ENCODE measurements around the gene GPRC5C. TPM values are rescaled to one million over a fixed set of nuclear protein-coding genes. Genes with fewer than 3 reads are reported as not detected.

The GPRC5C gene, protein sequence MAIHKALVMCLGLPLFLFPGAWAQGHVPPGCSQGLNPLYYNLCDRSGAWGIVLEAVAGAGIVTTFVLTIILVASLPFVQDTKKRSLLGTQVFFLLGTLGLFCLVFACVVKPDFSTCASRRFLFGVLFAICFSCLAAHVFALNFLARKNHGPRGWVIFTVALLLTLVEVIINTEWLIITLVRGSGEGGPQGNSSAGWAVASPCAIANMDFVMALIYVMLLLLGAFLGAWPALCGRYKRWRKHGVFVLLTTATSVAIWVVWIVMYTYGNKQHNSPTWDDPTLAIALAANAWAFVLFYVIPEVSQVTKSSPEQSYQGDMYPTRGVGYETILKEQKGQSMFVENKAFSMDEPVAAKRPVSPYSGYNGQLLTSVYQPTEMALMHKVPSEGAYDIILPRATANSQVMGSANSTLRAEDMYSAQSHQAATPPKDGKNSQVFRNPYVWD
- 12.9 and 36.4 TPM in 2 replicates for total RNA-seq (2014; rRNA removed; shearing (Covaris generic))

DNA sequence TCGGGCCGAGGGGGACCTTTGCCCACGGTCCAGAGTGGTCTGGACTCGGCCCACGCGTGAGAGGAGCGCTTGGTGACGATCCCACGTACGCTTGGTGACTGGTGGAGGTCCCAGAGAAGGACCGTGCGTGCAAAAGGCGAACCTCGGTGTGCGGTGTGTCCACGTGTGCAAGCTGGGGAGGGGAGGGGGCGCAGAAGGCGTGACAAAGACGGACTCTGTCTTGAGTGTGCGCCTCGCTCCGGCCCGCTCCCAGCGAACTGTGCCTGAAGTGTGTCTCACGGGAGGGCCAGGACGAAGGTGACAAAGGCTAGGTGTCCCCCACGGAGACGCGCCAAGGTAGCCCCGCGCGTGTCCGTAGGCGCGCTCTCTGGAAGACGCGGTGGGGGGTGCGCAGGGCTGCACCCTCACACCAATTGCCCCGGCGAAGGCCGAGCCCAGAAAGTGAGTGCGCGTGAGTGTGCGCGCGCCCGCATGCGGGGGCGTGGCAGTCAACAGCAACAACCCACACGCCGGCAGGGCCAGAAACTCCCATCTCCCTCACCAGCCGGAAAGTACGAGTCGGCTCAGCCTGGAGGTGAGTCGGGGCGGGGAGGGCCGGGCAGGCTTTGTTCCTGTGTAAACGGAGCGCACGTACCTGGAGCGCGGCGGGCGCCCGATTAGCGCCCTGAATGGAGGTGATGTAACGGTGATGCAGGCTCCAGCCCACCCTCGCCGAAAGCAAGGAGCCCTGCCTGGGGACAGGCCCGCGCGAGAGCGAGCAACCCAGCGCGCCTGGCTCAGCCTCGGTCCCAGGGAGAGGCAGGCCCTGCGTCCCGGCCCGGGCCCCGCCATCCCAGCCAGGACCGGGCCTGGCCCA, at the start of gene GPRC5C:
TSS of gene GPRC5C (plus strand) at position 521 of the 856 bp plus-strand sequence. CDS start 7,689 bp downstream, outside the sequence.
- peak; percentile 85 for DNase-seq (ENCODE audit: low read depth)

DNA sequence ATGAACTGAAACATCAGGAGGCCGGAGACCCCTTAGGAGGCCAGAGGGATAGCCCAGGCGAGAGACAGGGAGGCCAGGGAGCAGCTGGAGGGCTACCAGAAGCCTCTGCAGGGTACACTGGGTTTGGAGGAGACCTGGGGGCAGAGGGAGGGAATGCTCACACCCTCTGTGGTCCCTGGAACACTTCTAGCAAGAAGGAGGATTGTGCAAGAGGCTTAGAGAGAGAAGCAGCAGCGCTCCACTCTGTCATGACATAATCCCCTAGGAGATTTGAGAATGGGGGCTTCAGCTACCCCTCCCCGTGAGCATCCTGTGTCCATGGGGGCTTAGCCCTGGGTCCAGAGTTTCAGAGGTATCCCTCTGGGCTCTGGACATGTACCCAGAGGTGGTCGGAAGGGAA, 48.7 kb upstream of the GPRC5C start:
- DNase-seq (ENCODE audit: low read depth): no peak

DNA sequence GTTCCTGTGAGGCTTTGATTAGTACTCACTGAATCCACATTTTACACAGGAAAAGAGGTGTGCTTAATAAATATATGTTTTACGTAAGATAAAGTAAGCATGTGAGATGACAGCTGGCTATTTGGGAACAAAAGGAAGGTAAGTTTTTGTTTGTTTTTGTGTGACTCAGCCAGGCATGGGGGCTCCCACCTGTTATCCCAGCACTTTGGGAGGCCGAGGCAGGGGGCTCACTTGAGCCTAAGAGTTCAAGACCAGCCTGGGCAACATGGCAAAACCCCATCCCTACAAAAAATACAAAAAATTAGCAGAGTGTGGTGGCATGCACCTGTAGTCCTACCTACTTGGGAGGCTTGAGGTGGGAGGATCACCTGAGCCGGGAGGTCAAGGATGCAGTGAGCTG, 46.7 kb upstream of the GPRC5C start:
- DNase-seq (ENCODE audit: low read depth): no peak

DNA sequence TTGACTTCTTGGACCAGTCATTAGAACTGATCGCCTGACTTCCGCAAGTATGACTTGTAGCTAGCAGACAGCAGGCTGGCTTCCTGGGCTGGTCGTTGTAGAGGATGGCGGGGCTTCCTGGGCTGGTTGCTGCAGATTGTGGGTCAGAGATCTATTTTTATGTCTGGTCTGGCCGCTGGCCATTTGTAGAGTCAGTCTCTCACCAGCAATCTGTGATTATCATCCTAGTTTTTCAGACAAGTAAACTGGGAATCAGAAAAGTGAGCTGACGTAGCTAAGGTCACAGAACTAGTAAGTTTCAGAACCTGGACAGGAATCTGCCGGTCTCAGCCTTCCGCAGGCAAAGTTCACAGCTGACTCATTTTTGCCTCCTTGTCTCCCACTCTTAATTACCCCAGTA, 45.5 kb upstream of the GPRC5C start:
- peak; percentile 67 for DNase-seq (ENCODE audit: low read depth)

DNA sequence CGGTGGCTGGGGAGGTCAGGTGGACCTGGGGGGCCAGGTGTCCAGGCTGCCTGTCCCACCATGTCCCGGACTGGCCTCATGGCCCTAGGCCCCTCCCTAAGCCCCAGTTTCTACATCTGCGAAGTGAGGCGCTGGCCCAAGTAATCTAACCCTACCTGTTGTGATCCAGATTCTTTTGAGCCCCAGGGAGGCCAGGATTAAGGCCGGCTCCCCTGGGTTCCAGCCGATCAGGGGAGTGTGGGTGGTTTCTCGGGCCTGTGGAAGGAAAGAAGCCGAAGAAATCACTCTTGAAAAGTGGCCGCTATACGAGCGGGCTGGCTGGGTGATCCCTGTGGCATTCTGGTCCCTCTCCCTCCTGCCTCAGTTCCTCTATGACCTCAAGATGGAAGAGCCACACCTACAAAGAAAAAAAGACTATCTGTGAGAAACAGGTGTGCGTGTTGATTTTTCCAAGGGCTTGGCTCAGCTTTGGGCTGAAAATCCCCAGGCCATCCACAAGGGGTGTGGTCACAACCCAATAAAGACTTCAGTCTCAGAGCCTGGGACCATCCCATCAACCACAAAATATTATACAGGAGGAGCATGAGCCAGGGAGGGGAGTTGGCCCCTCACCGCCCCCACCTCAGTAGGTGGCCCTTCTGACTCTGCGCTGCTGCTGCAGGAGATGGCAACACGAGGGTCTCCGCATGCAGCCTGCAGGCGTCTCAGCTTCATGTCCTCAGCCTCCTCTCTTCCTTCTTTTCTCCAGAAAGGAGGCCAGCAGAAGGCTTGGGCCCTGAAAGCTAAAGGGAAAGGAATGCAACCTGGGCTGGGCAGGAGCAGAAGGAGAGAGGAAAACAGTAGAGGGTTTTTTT, 44.3 kb upstream of the GPRC5C start:
- no peak for DNase-seq (ENCODE audit: low read depth)

DNA sequence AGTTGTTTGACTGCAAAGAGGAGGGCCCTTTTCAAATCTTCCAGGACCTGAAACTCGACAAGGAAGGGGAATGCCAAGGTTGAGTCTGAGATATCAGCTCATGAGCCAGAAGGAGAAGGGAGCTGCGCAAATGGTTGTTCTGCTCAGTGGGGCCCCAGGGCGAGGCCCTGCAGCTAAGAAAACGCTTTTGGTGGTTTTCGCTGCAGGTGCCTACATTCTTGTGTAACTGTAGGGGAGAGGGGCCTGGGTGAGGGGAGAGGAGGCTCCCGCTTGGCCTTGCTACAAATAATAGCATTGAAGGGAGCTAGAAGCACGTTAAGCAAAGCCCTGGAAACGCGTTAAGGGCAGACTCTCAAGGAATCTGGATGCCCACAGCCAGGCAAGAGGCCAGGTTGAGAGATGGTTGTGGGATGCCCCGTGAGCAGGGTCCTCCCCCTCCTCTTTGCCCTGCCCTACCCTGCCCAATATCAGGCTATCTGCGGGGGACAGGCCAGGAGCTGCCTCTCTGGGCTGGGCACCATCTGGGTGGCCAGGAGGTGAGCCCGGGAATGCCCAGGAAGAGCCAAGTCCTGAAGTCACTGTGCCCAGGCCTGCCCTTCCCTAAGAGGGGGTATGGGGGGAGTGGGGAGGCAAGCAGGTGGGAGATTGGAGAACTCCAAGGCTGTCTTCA, 42.7 kb upstream of the GPRC5C start:
- DNase-seq (ENCODE audit: low read depth): no peak

DNA sequence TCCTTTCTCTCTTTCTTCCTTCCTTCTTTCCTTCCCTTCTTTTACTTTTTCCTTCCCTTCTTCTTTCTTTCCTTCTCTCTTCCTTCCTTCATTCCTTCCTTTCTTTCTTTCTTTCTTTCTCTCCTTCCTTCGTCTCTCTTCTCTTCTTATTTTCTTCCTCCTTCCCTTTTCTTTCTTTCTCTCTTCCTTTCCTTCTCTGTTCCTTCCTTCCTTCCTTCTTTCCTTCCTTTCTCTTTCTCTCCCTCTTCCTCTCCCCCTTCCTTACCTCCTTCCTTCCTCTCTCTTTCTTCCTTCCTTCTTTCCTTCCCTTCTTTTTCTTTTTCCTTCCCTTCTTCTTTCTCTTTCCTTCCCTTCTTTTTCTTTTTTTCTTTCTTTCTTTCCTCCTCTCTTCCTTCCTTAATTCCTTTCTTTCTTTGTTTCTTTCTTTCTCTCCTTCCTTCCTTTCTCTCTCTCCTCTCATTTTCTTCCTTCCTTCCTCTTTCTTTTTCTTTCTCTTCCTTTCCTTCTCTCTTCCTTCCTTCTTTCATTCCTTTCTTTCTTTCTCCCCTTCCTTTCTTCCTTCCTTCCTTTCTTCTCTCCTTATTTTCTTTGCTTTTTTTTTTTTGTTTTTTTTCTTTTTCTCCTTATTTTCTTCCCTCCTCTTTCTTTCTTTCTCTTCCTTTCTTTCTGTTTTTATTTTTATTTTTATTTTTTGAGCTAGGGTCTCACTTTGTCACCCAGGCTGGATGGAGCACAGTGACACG, 41.8 kb upstream of the GPRC5C start:
- no peak for DNase-seq (ENCODE audit: low read depth)

DNA sequence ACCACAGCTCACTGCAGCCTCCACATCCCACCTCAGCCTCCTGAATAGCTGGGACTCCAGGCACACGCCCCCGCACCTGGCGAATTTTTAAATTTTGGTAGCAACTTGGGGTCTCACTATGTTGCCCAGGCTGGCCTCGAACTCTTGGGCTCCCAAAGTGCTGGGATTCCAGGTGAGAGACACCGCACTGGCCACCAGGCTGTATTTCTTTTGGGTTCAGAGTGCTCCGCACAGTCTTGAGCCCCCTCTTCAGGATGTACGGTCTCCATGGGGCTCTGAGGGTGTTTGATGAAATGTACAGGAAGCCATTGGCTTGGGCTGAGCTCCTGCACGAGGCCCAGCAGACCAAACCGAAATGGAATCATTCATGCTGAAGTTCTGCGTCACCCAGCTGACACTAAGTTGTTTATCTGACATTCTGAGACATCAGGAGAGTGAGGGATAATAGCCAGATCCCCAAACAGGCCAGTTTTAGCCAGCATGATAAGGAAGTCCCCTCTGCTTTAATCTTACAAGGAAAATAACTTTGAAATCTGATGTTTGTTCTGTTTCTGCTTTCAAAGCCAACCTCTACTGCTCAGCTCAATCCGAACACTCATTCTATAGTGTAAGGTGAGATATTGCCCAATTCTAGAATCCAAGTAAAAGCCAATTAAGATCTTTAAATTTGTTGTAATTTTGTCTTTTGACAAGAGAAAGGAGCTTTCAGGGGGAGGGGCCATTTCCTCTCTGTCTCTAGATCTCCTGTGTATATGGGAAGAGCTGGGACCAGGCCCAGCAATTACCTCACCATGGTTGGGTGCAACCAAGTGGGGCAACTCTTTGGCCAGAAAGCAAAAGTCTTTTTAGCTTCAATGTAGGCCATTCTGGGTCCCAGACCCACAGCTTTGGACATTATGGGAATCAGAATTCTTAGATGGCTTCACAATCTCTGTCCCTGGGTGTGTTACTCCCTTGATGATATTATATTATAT, 40.9 kb upstream of the GPRC5C start:
- DNase-seq (ENCODE audit: low read depth): peak; percentile 41

DNA sequence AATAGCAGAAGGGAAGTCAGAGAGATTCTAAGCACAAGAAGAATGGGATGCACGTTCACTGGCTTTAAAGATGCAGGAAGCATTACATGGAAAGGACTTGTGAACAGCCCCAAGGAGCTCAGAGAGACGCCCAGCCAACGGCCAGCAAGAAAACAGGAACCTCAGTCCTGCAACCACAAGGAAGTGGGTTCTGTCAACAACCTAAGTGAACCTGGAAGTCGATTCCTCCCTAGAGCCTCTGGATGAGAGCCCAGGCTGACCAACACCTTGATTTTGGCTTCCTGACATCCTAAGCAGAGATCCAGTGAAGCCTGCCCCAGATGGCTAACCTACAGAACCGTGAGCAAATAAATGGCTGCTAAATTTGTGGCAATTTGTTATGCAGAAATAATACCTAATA, 40.1 kb upstream of the GPRC5C start:
- no peak for DNase-seq (ENCODE audit: low read depth)

DNA sequence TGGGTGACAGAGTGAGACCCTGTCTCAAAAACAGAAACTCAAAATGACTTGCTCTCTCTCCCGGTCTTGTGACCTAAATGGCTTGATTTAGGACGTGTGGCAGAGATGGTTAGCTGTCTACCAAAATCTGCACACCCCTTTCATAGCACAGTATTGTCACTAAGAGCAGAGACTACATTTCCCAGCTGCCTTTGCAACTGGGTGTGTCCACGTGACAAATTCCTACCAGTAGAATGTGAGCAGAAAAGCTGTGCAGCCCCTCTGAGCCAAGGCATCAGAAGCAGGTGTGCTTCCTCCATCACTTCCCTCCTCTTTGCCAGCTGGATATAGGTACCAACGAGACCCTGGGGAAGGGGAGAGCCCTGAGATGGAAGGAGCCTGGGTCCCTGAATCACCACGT, 39.0 kb upstream of the GPRC5C start:
- no peak for DNase-seq (ENCODE audit: low read depth)

DNA sequence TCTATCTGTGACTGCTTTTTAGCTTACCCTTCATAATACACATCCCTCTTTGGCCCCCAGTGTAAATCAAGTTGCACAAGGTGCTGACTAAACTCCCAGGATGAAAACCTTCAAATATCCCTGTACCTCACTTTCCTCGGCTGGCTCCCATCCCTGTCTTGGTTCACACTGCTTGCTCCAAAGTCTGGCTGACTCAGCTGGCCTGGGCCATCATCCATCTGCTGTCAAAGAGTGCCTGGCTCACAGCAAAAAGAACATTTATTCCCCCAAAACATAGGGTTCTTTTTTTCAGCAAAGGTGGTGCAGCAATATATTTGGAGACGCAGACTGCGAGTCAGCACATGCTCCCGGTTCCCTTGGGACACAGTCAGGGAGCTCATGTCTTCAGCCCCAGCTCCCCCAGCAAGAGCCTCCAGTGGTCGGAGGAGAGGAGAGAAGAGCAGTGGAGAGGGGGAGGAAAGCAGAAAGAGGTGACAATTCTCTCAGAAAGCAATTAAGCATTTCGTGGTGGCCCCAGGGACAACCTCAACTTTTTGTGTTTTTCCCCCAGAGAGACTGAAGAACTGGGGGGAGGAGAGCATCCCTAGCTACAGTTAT, 38.4 kb upstream of the GPRC5C start:
- DNase-seq (ENCODE audit: low read depth): no peak

DNA sequence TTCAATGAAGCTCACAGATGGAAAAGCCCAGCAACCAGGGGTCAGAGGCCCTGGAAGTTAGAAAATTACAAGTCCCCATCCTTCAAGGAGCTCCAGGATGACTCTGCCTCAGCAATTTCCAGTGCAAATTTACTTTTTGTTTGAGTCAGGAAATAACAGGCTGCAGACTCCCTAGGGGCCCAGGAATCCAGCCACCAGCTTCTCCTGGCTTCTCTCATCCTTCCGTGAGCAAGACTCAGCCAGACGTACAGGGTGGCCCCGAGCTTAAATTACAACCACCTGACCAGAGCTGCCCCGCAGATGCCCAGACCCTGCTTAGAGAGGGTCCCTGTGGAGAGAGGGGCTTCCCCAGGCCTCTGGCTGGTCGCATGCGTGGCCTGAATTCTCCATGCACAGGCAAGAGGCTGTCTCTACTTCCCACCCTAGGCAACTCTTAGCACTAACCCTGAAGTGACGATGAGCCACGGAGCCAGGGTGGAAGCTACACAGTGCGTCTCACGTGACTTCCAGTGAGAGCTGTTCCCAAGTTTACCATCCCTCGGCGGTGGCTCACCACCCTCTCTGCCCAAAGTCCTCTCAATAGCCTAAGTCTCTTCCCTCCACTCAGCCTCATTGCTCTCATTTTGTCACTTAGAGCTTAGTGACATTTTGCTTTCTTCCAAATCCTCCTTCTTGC, 37.5 kb upstream of the GPRC5C start:
- no peak for DNase-seq (ENCODE audit: low read depth)

DNA sequence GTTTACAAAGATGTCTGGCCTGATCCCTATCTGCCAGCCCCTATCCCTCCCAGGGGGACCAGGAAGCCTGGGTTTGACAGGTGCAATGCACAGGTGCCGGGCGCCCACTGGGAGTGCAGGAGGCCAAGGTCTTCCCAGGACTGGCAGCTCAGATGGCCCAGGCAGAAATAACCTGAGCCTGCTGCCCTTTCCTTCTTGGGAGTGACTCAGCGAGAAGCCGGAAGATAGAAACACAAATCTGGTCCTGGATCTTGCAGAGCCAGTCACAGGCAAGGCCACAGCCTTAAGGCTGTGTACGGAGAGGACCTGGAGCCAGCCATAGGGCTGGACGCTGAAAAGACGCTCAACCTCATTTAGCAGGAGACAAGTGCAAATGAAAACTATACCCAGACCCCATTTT, 36.9 kb upstream of the GPRC5C start:
- DNase-seq (ENCODE audit: low read depth): peak; percentile 21

DNA sequence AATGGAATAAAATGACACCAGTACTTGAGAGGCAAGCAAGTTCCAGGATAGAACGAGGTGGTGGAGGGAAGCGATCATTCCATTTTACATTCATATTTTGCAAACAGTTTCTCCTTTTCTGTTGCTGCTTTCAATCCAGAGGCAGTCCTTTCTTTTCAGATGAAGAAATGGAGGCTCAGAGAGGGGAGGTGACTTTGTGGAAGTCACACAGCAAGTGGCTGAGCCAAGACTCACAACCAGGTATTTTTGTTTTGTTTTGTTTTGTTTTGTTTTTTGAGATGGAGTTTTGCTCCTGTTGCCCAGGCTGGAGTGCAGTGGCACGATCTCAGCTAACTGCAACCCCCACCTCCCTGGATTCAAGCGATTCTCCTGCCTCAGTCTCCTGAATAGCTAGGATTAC, 35.3 kb upstream of the GPRC5C start:
- DNase-seq (ENCODE audit: low read depth): no peak

DNA sequence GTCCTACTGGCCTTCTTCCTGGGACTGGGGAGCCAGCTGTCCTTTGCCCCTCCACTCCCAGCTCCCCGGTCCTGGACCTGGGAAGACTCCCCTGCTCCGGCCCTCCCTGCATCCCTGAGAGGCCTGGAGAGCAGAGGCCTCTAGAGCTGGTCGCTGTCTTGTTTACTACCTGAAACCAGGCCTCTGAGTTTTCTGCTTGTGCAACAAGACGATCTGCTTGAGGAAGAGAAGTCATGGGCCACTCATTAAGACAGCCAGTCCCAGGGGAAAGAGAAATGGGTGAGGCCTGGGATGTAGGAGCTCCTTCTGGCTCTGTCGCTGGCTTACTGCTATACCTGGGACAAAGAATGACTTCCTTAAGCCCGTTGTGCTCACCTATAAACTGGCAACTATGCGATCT, 29.8 kb upstream of the GPRC5C start:
- no peak for DNase-seq (ENCODE audit: low read depth)

DNA sequence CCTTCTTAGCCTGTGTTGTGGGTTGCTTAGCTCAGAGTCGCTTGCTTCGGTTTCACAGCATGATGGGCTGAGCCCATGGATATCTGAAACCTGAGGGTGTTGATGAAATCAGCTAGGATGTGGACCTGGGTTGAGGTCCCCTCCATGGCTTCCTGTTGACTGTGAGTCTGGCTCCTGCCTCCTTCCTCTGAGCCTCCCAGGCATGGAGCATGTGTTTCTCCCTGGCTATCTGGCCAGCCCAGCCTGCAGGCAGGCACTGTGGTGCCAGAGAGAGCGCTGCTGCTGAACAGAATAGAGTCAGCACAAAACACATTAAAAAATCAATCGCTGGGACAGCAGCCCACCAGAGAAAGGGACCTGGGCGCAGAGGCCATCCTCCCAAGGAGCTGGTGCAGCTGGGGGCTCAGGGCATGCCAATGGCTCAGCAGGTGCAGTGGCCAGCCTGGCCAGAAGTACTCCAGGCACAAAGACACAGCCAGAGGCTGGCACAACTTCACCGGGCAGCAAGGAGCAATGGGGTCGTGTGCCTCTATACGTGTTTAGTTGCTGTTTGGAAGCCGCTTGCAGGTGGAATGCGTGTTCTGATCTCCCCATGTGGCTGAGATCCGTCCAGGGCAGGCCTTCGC, 28.3 kb upstream of the GPRC5C start:
- DNase-seq (ENCODE audit: low read depth): no peak

DNA sequence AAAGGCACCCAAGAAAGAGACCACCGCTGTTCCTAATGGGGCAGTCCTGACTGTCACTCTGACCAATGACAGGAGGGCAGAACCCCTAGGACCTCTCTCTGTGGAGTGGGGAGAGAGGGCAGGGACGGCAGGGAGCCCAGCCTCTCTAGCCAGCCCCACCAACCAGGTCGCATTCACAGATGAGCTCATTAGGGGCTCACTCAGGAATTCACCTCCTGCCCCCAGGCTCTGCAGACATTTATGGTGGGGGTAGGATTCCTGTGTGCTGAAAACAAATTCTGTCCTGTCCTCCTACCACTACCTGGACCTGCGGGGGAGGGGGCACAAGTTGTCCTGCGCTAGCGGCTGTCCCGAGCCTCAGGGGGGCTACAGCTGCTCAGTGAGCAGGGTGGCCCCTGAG, 27.7 kb upstream of the GPRC5C start:
- no peak for DNase-seq (ENCODE audit: low read depth)

DNA sequence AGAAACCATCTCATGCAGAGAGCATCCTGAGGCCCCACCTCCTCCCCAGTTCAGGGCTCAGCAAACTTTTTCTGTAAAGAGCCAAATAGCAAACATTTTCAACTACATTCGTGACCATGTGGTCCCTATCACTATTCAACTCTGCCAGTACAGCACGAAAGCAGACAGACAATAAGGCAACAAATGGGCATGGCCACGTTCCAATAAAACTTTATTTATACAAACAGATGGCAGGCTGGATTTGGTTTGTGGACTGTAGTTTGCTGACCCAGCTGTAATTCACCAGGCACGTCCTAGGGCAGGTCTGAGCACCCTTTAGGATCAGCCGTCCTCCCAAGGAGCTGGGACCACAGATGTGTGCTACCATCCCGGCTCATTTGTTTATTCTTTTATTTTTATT, 27.1 kb upstream of the GPRC5C start:
- DNase-seq (ENCODE audit: low read depth): no peak

All from M059J (cell line).